Measurements from ENCODE around the gene OSBPL1A.

The OSBPL1A gene

GRCh38 chr18:24228667-24229041 is 169.0 kb downstream of the OSBPL1A start:
- no peak for DNase-seq (ENCODE audit: low read depth in 1 of 2, low spot score in 1 of 2)

- no peak for DNase-seq (ENCODE audit: low read depth in 1 of 2, low spot score in 1 of 2)
Measured at GRCh38 chr18:24227977-24228666, 169.5 kb downstream of the OSBPL1A start.

GRCh38 chr18:24220318-24220688 is 177.3 kb downstream of the OSBPL1A start:
- no peak for DNase-seq (ENCODE audit: low read depth in 1 of 2, low spot score in 1 of 2)

- no peak for DNase-seq (ENCODE audit: low read depth in 1 of 2, low spot score in 1 of 2)
Measured at GRCh38 chr18:24219561-24220317, 177.9 kb downstream of the OSBPL1A start.

GRCh38 chr18:24214913-24215312 is 182.7 kb downstream of the OSBPL1A start:
- no peak for DNase-seq (ENCODE audit: low read depth in 1 of 2, low spot score in 1 of 2)

GRCh38 chr18:24214144-24214543 is 183.5 kb downstream of the OSBPL1A start:
- no peak for DNase-seq (ENCODE audit: low read depth in 1 of 2, low spot score in 1 of 2)

- DNase-seq (ENCODE audit: low read depth in 1 of 2, low spot score in 1 of 2), result no peak
Measured at GRCh38 chr18:24212939-24213338, 184.7 kb downstream of the OSBPL1A start.

GRCh38 chr18:24209558-24209957 is 188.1 kb downstream of the OSBPL1A start:
- no peak for DNase-seq (ENCODE audit: low read depth in 1 of 2, low spot score in 1 of 2)

GRCh38 chr18:24208270-24209035 is 189.2 kb downstream of the OSBPL1A start:
- DNase-seq (ENCODE audit: low read depth in 1 of 2, low spot score in 1 of 2), result no peak

GRCh38 chr18:24204904-24205303 is 192.7 kb downstream of the OSBPL1A start:
- no peak for DNase-seq (ENCODE audit: low read depth in 1 of 2, low spot score in 1 of 2)

GRCh38 chr18:24201699-24202687 is 195.6 kb downstream of the OSBPL1A start:
- DNase-seq (ENCODE audit: low read depth in 1 of 2, low spot score in 1 of 2), result no peak

GRCh38 chr18:24200494-24201290 is 196.9 kb downstream of the OSBPL1A start:
- no peak for DNase-seq (ENCODE audit: low read depth in 1 of 2, low spot score in 1 of 2)

- no peak for DNase-seq (ENCODE audit: low read depth in 1 of 2, low spot score in 1 of 2)
Measured at GRCh38 chr18:24199372-24199962, 198.2 kb downstream of the OSBPL1A start.

- DNase-seq (ENCODE audit: low read depth in 1 of 2, low spot score in 1 of 2), result no peak
Measured at GRCh38 chr18:24198461-24198860, 199.2 kb downstream of the OSBPL1A start.

GRCh38 chr18:24197412-24197811 is 200.2 kb downstream of the OSBPL1A start:
- no peak for DNase-seq (ENCODE audit: low read depth in 1 of 2, low spot score in 1 of 2)

- no peak for DNase-seq (ENCODE audit: low read depth in 1 of 2, low spot score in 1 of 2)
Measured at GRCh38 chr18:24196764-24197163, 200.9 kb downstream of the OSBPL1A start.

GRCh38 chr18:24195296-24196053 is 202.1 kb downstream of the OSBPL1A start:
- no peak for DNase-seq (ENCODE audit: low read depth in 1 of 2, low spot score in 1 of 2)

GRCh38 chr18:24190590-24190989 is 207.0 kb downstream of the OSBPL1A start:
- no peak for DNase-seq (ENCODE audit: low read depth in 1 of 2, low spot score in 1 of 2)

Measured in activated CD4-positive, alpha-beta T cell treated with anti-CD3 and anti-CD28 coated beads, Interleukin-2, amount 50 U/mL, for 24 hours (primary cell).